ENCODE measurements around the gene XXYLT1. TPM values are rescaled to one million over a fixed set of nuclear protein-coding genes. Genes with fewer than 3 reads are reported as not detected.

The XXYLT1 gene
- total RNA-seq, 1 donor: 29.4 TPM

GRCh38 chr3:195268576-195269309 lies 2.2 kb downstream of the XXYLT1 start:
- DNase-seq (ENCODE audit: low read depth in 2 of 3, low spot score in 2 of 3): no peak

DNA sequence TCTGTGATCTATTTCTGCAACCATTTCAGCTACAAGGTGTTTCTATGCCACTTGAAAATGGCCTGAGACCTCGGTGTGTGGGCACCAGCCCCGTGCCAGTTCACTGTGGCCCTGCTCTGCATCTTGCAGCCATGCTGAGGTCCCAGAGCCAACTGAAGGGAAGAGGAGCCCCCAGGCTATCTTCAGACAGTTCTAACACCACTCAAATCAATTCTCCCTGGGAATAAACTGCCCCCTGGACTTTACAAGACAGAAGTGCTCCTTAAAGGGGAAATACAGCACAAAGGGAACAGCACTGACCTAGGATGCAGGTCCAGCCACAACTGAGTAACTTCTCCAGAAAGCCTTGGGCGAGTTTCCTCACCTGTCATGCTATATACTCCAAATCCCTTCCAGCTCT lies 3.9 kb downstream of the XXYLT1 start:
- DNase-seq (ENCODE audit: low read depth in 2 of 3, low spot score in 2 of 3): no peak

DNA sequence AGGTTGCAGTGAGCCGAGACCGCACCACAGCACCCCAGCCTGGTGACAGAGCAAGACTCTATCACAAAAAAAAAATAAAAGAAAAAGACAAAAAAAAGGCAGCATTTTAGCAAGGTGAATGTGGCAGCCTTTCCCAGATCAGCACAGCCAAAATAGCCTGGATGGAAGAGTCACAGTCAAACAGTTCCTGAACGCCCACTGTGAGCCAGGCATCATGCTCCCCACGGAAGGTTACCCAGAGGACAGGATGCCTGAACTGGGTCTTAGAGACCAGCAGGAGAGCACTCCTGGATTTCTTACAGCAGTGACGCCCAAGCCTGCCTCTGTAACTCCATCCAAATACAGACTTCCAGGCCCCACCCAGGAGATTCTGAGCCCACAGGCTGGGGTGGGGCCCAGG lies 4.5 kb downstream of the XXYLT1 start:
- no peak for DNase-seq (ENCODE audit: low read depth in 2 of 3, low spot score in 2 of 3)

DNA sequence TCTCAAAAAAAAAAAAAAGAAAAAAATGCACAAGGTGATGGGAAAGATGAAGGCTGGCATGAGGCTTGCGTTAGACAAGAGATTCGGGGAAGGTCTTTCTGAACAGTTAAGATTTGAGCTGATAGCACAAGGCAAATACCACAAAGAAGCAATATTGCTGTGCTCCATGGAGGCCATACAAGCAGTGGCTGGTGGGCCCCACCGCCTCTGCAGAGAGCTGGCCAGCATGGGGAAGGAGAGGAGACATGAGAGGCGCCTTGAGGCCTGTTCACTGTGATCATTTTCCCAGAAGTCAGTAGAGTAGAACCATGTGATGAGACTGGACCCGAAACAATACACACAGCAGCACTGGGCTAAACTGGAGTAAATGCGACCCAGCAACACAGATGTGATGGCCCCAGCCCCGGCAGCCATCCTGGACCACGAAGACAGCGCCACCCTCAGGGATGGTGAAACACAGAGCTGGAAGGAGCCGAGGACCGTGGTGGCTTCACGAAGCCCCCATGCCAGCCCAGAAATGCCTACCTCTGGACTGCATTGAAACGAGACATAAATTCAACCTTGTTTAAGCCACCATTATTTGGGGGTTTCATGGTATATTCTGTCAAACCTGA lies 5.5 kb downstream of the XXYLT1 start:
- DNase-seq (ENCODE audit: low read depth in 2 of 3, low spot score in 2 of 3): no peak

DNA sequence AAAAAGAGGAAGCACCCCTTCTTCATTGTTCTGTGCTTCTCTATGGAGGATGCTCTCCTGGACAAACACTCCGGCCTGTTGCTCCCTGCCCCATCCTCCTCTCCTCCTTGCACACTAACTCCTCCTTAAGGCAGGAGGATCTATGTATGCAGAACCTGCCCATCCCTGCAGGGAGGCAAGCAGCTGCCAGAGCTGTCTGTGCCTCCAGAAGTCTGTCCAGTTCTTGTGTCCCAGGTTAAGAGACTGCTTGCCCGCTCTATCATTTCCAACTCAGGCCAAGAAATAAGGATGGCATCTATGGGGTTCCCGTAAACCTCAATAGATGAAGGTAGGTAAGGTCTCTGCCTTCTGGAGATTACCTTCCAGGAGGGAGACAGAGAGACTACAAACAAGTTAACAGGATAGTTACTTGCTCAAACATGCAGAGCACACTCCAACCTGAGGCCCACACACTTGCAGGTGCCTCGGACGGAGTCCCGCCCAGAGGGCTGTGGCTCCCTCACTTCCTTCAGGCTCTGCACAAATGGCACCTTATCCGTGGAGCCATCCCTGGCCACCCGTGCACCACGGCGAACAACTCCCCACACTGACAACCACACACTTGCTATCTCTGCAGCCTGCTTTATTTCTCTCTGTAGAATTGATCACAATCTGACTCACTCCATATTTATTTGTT lies 6.9 kb downstream of the XXYLT1 start:
- no peak for DNase-seq (ENCODE audit: low read depth in 2 of 3, low spot score in 2 of 3)

- no peak for DNase-seq (ENCODE audit: low read depth in 2 of 3, low spot score in 2 of 3)
These were observed 7.6 kb downstream of the XXYLT1 start for GRCh38 chr3:195263193-195263924.

GRCh38 chr3:195261925-195262324 lies 9.0 kb downstream of the XXYLT1 start:
- DNase-seq (ENCODE audit: low read depth in 2 of 3, low spot score in 2 of 3): no peak

- peak in 2 of 3 donors; percentile 49 to 52 for DNase-seq (ENCODE audit: low read depth in 2 of 3, low spot score in 2 of 3)
These were observed 10.6 kb downstream of the XXYLT1 start for GRCh38 chr3:195260280-195260905.

GRCh38 chr3:195259475-195260279 lies 11.3 kb downstream of the XXYLT1 start:
- peak; percentile 88 to 98 (median 96) for DNase-seq (ENCODE audit: low read depth in 2 of 3, low spot score in 2 of 3)

DNA sequence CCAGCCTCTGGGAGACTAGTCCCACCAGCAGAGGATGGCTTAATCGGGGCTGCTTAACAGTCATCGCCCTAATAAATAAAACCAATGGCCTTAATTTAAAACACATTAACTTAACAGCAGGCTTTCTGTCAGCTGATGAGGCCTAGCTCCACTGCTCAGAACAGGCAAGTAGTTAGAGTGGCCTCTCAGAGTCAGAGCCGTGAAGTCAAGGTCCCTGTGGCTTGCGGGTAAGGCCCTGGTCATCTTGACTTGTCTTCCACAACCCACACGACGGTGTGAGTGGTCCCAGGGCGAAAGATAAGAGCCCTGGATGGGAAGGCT lies 11.8 kb downstream of the XXYLT1 start:
- DNase-seq (ENCODE audit: low read depth in 2 of 3, low spot score in 2 of 3): peak in 2 of 3 donors; percentile 39 to 44

DNA sequence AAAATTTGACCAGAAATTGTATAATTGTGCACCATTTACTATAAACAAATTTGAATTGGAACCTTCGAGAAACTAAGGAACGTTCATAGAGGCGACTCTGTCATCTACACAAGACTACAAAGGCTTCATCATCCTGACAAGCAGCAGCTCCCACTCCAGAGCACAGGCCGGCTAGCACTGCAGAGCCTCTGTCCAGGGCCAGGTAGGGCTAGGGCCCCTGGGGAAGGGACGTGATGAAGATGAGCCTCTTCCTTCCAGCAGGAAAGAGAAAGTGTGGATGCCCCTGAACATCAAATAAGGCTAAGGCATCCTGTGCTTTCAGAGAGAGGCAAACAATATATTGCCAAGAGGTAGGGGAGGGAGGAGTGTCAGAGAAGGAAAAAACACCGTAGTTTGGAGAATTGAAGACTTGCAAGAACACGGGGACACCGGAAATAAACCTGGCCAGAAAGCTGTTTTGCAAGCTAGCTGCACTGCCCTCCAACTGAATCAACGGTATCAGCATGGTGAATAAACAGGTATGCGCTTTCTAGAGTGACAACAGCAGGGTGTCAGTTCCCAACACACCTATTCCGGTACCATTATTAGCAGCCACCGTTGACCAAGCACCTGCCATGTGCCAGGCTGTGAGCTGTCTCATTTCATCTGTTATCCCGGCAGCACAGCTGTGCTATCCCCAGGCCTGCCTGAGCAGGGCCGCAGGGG lies 12.4 kb downstream of the XXYLT1 start:
- DNase-seq (ENCODE audit: low read depth in 2 of 3, low spot score in 2 of 3): no peak

DNA sequence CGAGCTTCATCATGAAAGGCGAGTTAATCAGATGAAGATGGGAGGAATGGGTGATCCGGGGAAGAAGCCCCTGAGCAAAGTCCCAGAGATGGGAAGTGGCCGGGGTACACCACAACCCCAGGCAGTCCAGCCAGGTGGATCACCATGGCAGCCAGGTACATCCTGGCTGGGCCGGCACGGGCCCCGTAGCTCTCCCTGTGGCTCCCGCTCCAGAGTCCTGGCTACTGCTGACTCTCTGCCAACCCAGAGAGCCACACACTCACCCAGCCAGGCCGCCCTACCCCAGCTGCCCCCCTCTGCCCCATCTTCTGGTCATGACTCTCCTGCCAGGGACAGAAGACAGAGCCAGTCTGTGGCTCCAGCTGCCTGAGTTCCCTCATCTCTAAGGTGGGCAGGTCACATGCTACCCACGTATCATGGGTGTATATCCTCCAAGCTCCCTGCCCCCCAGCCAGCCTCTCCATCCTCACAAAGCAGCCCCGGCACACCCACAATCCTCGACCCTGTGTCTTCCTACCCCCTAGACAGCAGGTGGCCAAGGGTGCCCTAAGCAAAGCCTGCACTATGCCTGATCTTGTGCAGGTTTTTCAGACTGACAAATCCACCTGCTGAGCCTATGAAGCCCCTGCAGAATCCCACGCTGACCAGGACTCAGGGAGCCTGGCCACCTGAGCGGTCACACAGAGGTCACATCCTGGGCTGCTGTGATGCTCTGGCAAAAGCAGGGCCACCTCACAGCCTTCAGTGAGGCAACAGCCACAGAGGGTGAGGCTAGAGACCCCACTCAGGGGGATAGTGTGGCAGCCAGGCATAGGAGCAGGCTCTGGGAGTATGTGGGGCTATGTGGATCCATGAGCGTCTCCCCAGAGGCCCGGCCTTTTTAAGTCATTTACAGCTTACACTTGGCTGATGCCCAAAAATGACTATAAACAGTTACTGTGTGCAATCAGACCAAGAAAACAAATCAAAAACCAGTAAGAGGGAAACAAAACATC lies 13.2 kb downstream of the XXYLT1 start:
- peak in 1 of 3 donors; percentile 11 for DNase-seq (ENCODE audit: low read depth in 2 of 3, low spot score in 2 of 3)

DNA sequence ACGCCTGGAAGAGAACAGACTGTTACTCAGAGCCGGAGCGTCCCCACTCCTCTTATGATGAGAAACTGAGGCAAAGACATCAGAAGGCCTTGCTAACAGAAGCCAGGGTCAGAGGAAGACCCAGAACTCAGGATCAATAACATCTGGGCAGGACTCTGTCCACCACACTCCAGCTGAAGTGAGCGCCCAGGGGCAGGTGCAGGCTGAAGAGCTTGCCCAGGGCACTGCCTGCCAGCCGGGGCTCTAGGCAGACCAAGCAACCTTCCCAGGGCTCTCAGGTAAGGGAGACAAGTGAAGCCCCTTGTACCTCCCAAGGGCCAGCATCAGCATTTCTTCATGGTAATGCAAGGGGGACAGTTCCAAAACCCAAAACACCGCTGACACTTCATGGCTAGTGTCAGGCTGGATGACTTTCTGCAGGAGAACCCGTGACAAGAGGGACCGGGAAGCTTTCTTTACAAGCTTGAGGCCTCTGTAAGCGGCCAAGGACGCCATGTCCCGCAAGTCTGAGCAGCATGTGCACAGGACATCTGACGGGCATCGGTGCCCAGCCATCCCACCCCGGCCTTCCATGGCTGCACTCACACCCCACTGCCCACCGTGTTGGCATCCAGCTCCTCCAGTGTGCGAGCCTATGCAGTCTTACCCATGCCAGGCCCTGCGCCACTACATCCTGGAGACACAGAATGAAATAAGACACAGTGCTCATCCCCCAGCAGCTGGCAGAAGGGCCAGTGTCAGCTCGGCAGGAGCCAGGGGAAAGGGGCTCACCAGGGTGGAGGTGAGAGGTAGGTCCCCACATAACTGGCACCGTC lies 14.1 kb downstream of the XXYLT1 start:
- no peak for DNase-seq (ENCODE audit: low read depth in 2 of 3, low spot score in 2 of 3)

GRCh38 chr3:195255571-195256501 lies 15.1 kb downstream of the XXYLT1 start:
- DNase-seq (ENCODE audit: low read depth in 2 of 3, low spot score in 2 of 3): no peak

- DNase-seq (ENCODE audit: low read depth in 2 of 3, low spot score in 2 of 3): no peak
These were observed 15.8 kb downstream of the XXYLT1 start for GRCh38 chr3:195255176-195255500.

GRCh38 chr3:195254454-195255175 lies 16.3 kb downstream of the XXYLT1 start:
- no peak for DNase-seq (ENCODE audit: low read depth in 2 of 3, low spot score in 2 of 3)

Data from hematopoietic multipotent progenitor cell (in vitro differentiated cells).